ENCODE measurements around the gene RAB26. TPM values are rescaled to one million over a fixed set of nuclear protein-coding genes. Genes with fewer than 3 reads are reported as not detected.
"Not testable (repeated sequence)": the region's sequence is repeated elsewhere in the genome, so short reads cannot be mapped to it uniquely, and the experiment has no call there.

The RAB26 gene
- total and polyA plus RNA-seq, 2 donors (not counting 3 experiments of a cell fraction or from before 2014, with no cell fraction given): 0.91 to 2.0 TPM

GRCh38 chr16:2122429-2122828 lies 26.0 kb upstream of the RAB26 start:
- dilution Hi-C loops (cut with MboI; ENCODE audit: extremely low pct_ligation_motif_present, low sequenced_read_pairs): no loop called here
- ChIA-PET CTCF (interaction anchor here (1.1 kb wide), 1 partner anchor 100 kb away, joined by 3 read pairs; no protein-coding TSS in a partner anchor), POLR2A (no interaction called here)
- Histone ChIP-seq H3K36me3 (ENCODE audit: control insufficient read depth in 2 of 2, extremely low read depth in 1 of 2, insufficient read depth in 2 of 2, low read length in 2 of 2) (no peaks in the 10 kb centered on the region), H4K20me1 (replicated peaks; ENCODE audit: control insufficient read depth, extremely low read depth, insufficient read depth, low read length) (no peaks in the 10 kb centered on the region), H3K27ac (ENCODE audit: insufficient read depth, low read depth, low read length) (no peak overlapping the region), H3K4me1 (ENCODE audit: control insufficient read depth, extremely low read depth, insufficient read depth, low read length) (peaks cover 35% of the 10 kb centered on the region), H3K4me2 (ENCODE audit: insufficient read depth, low read length) (no peak overlapping the region), H3K9ac (replicated peaks; ENCODE audit: extremely low read depth, insufficient read depth, low read length) (no peak overlapping the region), H2AFZ (ENCODE audit: low read depth, low read length) (no peak overlapping the region), H3K9me1 (replicated peaks; ENCODE audit: control insufficient read depth, extremely low read depth, insufficient read depth, low read length) (no peaks in the 10 kb centered on the region), H3K79me2 (ENCODE audit: control insufficient read depth, insufficient read depth, low read length) (peaks cover 27% of the 10 kb centered on the region), H3K9me3 (replicated peaks; ENCODE audit: control insufficient read depth, insufficient read depth, low read length) (no peaks in the 10 kb centered on the region), H3K4me3 (replicated peaks in 1 of 3; ENCODE audit: insufficient read depth in 1 of 3, low read depth in 1 of 3, low read length in 3 of 3) (no peak overlapping the region), H3K27me3 (ENCODE audit: control insufficient read depth in 2 of 2, insufficient read depth in 2 of 2, low read length in 2 of 2) (no peaks in the 10 kb centered on the region)
- no TSS peak for BruUV-seq (replicated peaks)
- no peak for DNase-seq (ENCODE audit: low read depth, low spot score)
- FAIRE-seq: no peak
- TF ChIP-seq POLR2AphosphoS5 (IDR thresholded peaks at IDR 0.05; ENCODE audit: insufficient read depth, low read depth, low read length): no peak
- no peak for TF ChIP-seq POLR2A (IDR thresholded peaks at IDR 0.05; ENCODE audit: low read depth, low read length)
- no peak for TF ChIP-seq MYC (IDR thresholded peaks at IDR 0.05; ENCODE audit: low read depth, low read length)
- TF ChIP-seq JUN (IDR thresholded peaks at IDR 0.05; ENCODE audit: borderline replicate concordance, insufficient read depth, insufficient read length, low read depth): no peak
- TF ChIP-seq EZH2 (IDR thresholded peaks at IDR 0.05; ENCODE audit: borderline replicate concordance, low read depth, low read length, severe bottlenecking): no peak
- no peak for TF ChIP-seq FOS (IDR thresholded peaks at IDR 0.05; ENCODE audit: borderline replicate concordance, insufficient read depth, low read length)
- no peak for TF ChIP-seq GATA2 (IDR thresholded peaks at IDR 0.05; ENCODE audit: insufficient read depth, insufficient read length, low read depth, low read length)
- no peak for TF ChIP-seq CTCF (IDR thresholded peaks at IDR 0.05; ENCODE audit: extremely low read depth in 1 of 2, insufficient read depth in 1 of 2, low read depth in 1 of 2, low read length in 2 of 2)
- TF ChIP-seq MAX (IDR thresholded peaks at IDR 0.05; ENCODE audit: insufficient read depth, insufficient read length): no peak
- intact Hi-C loops (cut with micrococcal nuclease): no loop called here

GRCh38 chr16:2122934-2123683 lies 25.3 kb upstream of the RAB26 start:
- H3K27ac ChIP-seq (ENCODE audit: insufficient read depth, low read depth, low read length): not testable (repeated sequence)
- H3K79me2 ChIP-seq (ENCODE audit: control insufficient read depth, insufficient read depth, low read length): peaks cover 29% of the 10 kb centered on the region

More at GRCh38 chr16:2122934-2123683, 25.3 kb upstream of the RAB26 start:
- BruUV-seq (replicated peaks); H3K9me3 ChIP-seq (replicated peaks; ENCODE audit: control insufficient read depth, insufficient read depth, low read length); dilution Hi-C loops (cut with MboI; ENCODE audit: extremely low pct_ligation_motif_present, low sequenced_read_pairs); FAIRE-seq; H3K9me1 ChIP-seq (replicated peaks; ENCODE audit: control insufficient read depth, extremely low read depth, insufficient read depth, low read length); H3K9ac ChIP-seq (replicated peaks; ENCODE audit: extremely low read depth, insufficient read depth, low read length); H3K36me3 ChIP-seq (ENCODE audit: control insufficient read depth in 2 of 2, extremely low read depth in 1 of 2, insufficient read depth in 2 of 2, low read length in 2 of 2); H3K27me3 ChIP-seq (ENCODE audit: control insufficient read depth in 2 of 2, insufficient read depth in 2 of 2, low read length in 2 of 2); H4K20me1 ChIP-seq (replicated peaks; ENCODE audit: control insufficient read depth, extremely low read depth, insufficient read depth, low read length); DNase-seq (ENCODE audit: low read depth, low spot score); H2AFZ ChIP-seq (ENCODE audit: low read depth, low read length); intact Hi-C loops (cut with micrococcal nuclease); CTCF ChIA-PET; H3K4me3 ChIP-seq (replicated peaks in 1 of 3; ENCODE audit: insufficient read depth in 1 of 3, low read depth in 1 of 3, low read length in 3 of 3); POLR2A ChIA-PET; H3K4me2 ChIP-seq (ENCODE audit: insufficient read depth, low read length): not testable (repeated sequence)
- H3K4me1 ChIP-seq (ENCODE audit: control insufficient read depth, extremely low read depth, insufficient read depth, low read length): peaks cover 37% of the 10 kb centered on the region
